Hematopoietic multipotent progenitor cell treated with erythropoietin and hydrocortisone succinate and interleukin-3 and kit ligand, for 17 days (in vitro differentiated cells): Measurements from ENCODE around the gene ARID3C.
"Not testable (repeated sequence)": the region's sequence is repeated elsewhere in the genome, so short reads cannot be mapped to it uniquely, and the experiment has no call there.

Experiments used
- DNase-seq: peaks from one replicate; pipeline ENCODE4 v3.0.0-alpha.2; 2015; ENCODE audit warnings: low spot score

ARID3C gene

DNA sequence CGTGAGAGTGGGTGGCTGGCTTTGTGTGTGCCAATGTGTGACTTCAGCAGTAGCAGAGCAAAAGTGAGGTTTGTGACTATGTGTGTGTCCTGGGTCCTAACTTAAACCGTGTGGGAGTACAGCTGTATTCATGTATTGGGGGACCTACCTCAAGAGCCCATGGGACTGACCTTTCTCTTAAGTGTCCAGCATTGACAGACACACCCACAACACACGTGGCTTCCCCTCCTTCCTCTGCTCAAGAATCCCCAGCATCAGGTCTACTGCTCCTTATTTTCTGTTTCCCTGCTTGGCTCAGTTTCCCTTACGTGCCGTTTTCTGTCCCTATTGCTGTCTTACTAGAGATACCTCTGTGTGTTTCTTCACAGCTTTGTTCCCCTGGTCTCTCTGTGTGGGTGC is 23.7 kb upstream of the ARID3C start:
- DNase-seq, result no peak

- DNase-seq, result peak; percentile 61
Observed at GRCh38 chr9:34651876-34652601, 23.2 kb upstream of the ARID3C start, which contains the start of gene IL11RA. IL11RA (plus strand) TSS chr9:34652185; CDS start chr9:34655218, 3,033 bp downstream.

GRCh38 chr9:34651321-34651720 is 22.5 kb upstream of the ARID3C start:
- DNase-seq, result no peak

GRCh38 chr9:34650816-34651215 is 21.9 kb upstream of the ARID3C start:
- no peak for DNase-seq

DNA sequence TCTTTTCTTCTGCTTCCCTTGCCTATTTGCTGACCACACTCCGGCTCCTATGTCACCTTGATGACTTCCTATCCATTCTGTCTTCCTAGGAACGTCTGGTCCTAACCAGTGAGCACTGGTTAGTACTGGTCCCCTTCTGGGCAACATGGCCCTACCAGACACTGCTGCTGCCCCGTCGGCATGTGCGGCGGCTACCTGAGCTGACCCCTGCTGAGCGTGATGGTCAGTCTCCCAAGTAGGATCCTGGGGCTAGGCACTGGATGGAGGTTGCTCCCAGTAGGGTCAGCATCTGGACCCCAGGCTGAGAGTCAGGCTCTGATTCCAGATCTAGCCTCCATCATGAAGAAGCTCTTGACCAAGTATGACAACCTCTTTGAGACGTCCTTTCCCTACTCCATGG is 19.8 kb upstream of the ARID3C start:
- DNase-seq, result no peak

GRCh38 chr9:34647651-34648050 is 18.8 kb upstream of the ARID3C start:
- DNase-seq, result peak; percentile 77

DNA sequence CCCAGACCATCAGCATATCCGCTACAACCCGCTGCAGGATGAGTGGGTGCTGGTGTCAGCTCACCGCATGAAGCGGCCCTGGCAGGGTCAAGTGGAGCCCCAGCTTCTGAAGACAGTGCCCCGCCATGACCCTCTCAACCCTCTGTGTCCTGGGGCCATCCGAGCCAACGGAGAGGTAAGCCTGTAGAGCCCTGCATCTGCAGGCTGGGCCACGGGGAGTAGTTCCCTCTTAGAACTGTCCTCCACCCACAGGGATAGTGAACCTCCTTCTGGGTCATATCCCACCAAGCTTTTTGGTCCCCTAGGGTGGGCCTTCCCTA is 18.2 kb upstream of the ARID3C start:
- no peak for DNase-seq

GRCh38 chr9:34646211-34647083 is 17.6 kb upstream of the ARID3C start, which contains the start of gene GALT:
GALT (plus strand) TSS chr9:34646675; CDS start chr9:34646705, 30 bp downstream.
- DNase-seq, result peak; percentile 94

- no peak for DNase-seq
Observed at GRCh38 chr9:34644766-34645314, 16.0 kb upstream of the ARID3C start.

DNA sequence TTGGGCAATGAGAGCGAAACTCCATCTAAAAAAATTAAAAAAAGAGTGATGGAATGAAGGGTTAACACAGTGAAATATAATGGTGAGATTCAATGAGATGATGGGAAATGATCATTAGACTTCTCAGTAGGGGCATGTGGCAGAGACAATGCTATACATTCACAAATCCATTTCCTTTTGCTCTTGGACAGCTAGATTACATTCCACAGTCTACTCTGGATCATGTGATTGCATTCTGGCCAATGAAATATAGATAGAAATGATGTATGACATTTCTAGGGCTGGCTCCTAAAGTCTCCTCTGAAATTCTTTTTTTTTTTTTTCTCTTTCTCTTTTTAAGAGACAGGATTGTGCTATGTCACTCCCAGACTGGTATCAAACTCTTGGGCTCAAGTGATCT is 13.8 kb upstream of the ARID3C start:
- no peak for DNase-seq

DNA sequence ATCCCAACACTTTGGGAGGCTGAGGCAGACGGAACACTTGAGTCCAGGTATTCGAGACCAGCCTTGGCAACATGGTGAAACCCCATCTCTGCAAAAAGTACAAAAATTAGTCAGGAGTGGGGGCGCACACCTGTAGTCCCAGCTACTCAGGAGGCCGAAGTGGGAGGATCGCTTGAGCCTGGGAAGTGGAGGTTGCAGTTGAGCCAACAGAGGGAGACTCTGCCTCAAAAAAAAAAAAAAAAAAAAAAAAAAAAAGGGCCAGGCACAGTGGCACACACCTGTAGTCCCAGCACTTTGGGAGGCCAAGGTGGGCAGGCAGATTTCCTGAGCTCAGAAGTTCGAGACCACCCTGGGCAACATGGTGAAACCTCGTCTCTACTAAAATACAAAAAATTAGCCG is 10.5 kb upstream of the ARID3C start:
- DNase-seq, result not testable (repeated sequence)

DNA sequence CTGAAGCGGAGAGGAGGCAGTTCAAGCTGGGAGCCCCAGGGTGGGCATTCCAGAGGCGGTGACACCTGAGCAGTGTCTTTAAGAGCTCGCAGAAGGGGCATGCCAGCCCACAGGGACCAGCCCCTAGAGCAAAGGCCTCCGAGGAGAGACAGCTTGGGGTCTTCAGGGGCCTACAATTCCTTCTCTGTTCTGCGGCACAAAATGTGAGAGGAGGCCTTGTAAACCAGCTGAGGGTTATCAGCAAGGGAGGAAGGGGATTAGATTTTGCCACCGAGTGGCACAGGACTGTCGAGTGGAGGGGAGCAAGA is 9.2 kb upstream of the ARID3C start:
- DNase-seq, result no peak

- DNase-seq, result peak; percentile 97
Observed at GRCh38 chr9:34637356-34638137, 8.7 kb upstream of the ARID3C start, which contains the start of gene SIGMAR1. SIGMAR1 (minus strand) TSS chr9:34637787; CDS start chr9:34637697, 90 bp downstream.

GRCh38 chr9:34636791-34637355 is 8.0 kb upstream of the ARID3C start:
- no peak for DNase-seq

DNA sequence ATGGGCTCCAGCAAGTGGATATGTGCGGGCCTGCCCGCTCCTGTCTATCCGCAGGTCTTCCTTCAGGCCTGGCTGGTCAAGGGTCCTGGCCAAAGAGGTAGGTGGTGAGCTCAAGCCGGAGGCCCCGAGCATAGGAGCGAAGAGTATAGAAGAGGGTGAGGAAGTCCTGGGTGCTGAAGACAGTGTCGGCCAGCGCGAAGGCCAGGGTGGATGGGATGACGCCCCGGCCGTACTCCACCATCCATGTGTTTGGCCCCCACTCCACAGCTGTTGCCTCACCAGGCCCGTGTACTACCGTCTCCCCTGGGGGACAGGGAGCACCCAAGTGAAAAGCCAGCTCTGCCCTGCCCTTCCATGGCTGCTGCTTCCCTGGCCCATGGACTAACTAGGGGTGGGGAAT is 6.7 kb upstream of the ARID3C start:
- no peak for DNase-seq

DNA sequence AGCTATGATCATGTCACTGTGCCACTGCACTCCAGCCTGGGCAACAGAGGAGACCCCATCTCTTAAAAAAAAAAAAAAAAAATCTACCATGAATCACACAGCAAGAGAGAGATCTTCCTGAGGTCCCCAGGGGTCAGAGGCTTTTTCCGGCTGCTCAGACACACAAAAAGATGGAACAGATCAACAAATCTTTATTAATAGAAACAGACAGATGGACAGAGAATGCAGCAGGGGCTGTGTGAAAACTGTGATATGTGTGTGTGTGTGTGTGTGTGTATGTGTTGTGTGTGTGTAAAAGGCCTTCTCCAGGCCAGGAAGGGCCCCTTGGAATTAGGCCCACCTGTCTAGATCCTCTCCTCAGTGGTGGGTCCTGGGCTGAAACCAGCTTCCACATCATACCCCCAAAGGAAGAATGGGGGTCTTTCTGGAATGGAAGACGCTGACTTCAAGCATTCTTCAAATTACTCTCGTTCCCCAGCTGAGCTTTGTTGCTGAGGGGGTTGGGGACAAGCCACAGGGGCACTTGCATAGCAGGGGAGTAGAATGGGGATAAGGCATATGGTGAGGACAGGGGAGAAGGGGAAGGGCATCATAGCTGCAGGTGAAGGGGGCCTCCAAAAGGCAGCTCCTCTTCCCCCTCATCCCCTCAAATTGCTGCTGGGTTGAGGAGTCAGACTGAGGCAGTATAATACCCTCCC is 5.8 kb upstream of the ARID3C start:
- no peak for DNase-seq

- DNase-seq, result peak; percentile 85
Observed at GRCh38 chr9:34633851-34634550, 5.1 kb upstream of the ARID3C start.

DNA sequence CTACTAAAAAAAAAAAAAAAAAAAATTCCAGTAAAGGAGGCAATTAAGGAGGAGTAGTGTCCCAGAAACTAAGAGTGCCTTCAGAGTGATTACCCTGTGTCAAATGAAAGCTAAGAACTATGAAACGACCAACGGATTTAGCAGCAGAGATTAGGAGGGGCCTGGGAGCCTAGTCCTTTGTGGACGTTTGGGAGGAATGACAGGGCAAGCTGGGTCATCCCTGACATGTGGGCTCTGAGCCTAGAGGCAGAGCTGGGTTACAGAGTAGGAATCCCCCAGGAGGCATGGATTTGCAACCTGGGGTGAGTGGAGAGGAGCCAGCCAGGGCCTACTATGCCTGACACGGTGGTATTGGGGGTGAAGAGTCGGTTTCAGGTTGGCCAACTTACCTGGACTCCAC is 4.3 kb upstream of the ARID3C start:
- no peak for DNase-seq

- no peak for DNase-seq
Observed at GRCh38 chr9:34630402-34631154, 1.7 kb upstream of the ARID3C start.

- no peak for DNase-seq
Observed at GRCh38 chr9:34629491-34629808, 584 bp upstream of the ARID3C start.
